ENCODE results near the gene KANK4.

Gene KANK4

DNA sequence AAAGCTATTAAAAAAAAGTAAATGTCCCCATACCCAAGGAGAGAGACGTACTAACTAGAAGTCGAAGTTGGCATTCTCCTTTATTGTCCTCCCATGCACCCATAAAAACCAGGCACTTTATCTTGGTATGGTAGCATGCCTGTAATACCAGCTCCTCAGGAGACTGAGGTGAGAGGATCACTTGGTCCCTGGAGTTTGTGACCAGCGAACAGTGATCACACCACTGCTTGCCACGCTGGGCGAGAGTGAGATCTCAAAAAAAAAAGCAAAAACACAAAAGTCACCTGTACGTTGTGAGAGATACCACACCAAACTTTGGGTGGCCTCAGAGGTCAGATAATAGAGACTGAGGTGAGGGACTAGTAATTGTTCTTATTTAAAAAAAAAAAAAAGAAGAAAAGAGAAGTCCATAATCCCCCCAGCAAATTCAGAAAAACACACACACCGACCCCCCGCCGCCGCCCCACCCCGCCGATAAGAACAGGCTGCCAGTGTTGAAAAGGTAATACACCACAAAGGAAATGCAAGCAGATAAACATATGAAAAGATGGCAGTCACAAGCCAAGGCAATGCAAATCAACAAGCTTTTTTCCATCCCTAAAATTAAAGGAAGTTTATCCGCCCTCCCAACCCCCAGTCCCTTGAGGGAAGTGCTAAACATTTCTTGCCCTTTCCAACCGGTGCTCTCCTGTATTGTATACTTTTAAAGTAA, 121.0 kb downstream of the KANK4 start:
- DNase-seq (ENCODE audit: low spot score): no peak

DNA sequence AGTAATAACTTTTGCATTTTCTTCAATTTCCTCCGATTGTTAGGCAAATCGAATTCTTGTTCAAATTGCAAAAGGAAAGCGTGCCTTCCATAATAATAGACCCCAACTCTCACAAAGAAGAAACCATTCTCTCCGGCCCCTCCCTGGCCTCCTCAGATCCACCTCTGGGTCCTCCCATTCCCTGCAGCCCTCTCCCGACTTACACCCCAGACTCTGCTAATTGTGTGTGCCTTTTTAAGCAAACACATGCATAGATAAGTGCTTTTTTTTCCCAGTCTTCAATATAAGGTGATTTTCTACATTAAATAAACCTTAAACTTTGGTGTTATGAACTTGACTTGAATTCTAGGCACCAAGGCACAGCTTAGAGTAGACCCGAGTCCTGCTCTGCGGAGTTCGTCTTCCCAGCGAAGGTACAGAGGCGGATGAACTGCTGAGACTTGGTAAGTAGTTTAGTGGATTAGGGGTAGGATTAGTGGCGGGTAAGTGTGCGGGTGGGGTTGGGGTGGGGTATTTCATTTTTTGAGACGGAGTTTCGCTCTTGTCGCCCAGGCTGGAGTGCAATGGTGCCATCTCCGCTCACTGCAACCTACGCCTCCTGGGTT, 123.0 kb downstream of the KANK4 start:
- DNase-seq (ENCODE audit: low spot score): no peak

- DNase-seq (ENCODE audit: low spot score): no peak
These were observed 124.3 kb downstream of the KANK4 start, which contains the start of gene L1TD1 for GRCh38 chr1:62194651-62195544. L1TD1 (plus strand) TSS chr1:62194849; CDS start chr1:62206629, 11,780 bp downstream.

GRCh38 chr1:62188111-62188510, 131.1 kb downstream of the KANK4 start:
- DNase-seq (ENCODE audit: low spot score): no peak

DNA sequence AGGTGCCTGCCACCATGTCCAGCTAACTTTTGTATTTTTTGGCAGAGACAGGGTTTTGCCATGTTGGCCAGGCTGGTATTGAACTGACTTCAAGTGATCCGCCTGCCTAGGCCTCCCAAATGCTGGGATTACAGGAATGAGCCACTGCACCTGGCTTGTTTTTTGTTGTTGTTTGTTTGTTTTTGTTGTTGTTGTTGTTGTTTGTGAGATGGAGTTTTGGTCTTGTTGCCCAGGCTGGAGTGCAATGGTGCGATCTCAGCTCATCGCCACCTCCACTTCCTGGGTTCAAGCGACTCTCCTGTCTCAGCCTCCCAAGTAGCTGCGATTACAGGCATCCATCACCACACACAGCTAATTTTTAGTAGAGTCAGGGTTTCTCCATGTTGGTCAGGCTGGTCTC, 131.7 kb downstream of the KANK4 start:
- no peak for DNase-seq (ENCODE audit: low spot score)
